C4-2B (cell line): ENCODE results near the gene DRGX.

Experiments used
- ZFX ChIP-seq: fragments of 450-650 bp; IDR thresholded peaks from 2 replicates; pipeline ENCODE4 v1.6.1; 2017
- TF ChIP-seq, protein P1 (sequence below): fragments of 450-650 bp; conservative IDR thresholded peaks from 2 replicates; pipeline ENCODE4 v1.5.1; 2017; ENCODE audit warnings: mild to moderate bottlenecking

- TF ChIP-seq, protein P1, sequence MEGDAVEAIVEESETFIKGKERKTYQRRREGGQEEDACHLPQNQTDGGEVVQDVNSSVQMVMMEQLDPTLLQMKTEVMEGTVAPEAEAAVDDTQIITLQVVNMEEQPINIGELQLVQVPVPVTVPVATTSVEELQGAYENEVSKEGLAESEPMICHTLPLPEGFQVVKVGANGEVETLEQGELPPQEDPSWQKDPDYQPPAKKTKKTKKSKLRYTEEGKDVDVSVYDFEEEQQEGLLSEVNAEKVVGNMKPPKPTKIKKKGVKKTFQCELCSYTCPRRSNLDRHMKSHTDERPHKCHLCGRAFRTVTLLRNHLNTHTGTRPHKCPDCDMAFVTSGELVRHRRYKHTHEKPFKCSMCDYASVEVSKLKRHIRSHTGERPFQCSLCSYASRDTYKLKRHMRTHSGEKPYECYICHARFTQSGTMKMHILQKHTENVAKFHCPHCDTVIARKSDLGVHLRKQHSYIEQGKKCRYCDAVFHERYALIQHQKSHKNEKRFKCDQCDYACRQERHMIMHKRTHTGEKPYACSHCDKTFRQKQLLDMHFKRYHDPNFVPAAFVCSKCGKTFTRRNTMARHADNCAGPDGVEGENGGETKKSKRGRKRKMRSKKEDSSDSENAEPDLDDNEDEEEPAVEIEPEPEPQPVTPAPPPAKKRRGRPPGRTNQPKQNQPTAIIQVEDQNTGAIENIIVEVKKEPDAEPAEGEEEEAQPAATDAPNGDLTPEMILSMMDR: no peak
- TF ChIP-seq ZFX: no peak
Measured at GRCh38 chr10:49350846-49351532, 44.9 kb downstream of the DRGX start.
